Gastroesophageal sphincter (tissue), 4 donors: ENCODE results near the gene HIVEP3. TPM values are rescaled to one million over a fixed set of nuclear protein-coding genes. Genes with fewer than 3 reads are reported as not detected.

ENCODE experiments used
- ATAC-seq: fragments of 150-250 bp; one replicate; pipeline ENCODE4 v1.9.1; 2016; ENCODE audit warnings: mild to moderate bottlenecking, moderate library complexity
- H3K27ac ChIP-seq, 4 donors: fragments of 200-600 bp; sonication (generic) in 3 of 4; 1 replicate in 3 of 4; 2 replicates in 1 of 4; pipeline ENCODE4 v1.5.1; 2016 to 2019
- H3K27me3 ChIP-seq: fragments of 200-600 bp; sonication (generic); one replicate; pipeline ENCODE4 v1.5.1; 2019
- H3K36me3 ChIP-seq, 2 donors: fragments of 200-600 bp; sonication (generic); one replicate each; pipeline ENCODE4 v1.5.1; 2019; ENCODE audit warnings: control low read depth in 1 of 2
- H3K4me1 ChIP-seq, 3 donors: fragments of 200-600 bp; sonication (generic); 1 replicate in 2 of 3; 2 replicates in 1 of 3; pipeline ENCODE4 v1.5.1; 2016 to 2019; ENCODE audit warnings: control low read depth in 2 of 3
- H3K4me3 ChIP-seq, 2 donors: fragments of 200-600 bp; sonication (generic); one replicate each; pipeline ENCODE4 v1.5.1; 2019; ENCODE audit warnings: mild to moderate bottlenecking in 1 of 2, moderate library complexity in 1 of 2
- H3K9me3 ChIP-seq, 3 donors: fragments of 200-600 bp; sonication (generic); one replicate each; pipeline ENCODE4 v1.5.1; 2017 to 2019; ENCODE audit warnings: control low read depth in 2 of 3
- EP300 ChIP-seq: sonication (generic); formaldehyde crosslinking; IDR thresholded peaks from one replicate; pipeline ENCODE4 v1.6.1; 2017; ENCODE audit warnings: antibody characterized with exemption, mild to moderate bottlenecking
- POLR2A ChIP-seq, 2 donors: fragments of 450-650 bp; IDR thresholded peaks; one replicate each; pipeline ENCODE4 v1.6.1; 2017; ENCODE audit warnings: antibody characterized with exemption in 2 of 2, mild to moderate bottlenecking in 2 of 2, moderate library complexity in 1 of 2
- POLR2AphosphoS5 ChIP-seq: sonication (generic); formaldehyde crosslinking; IDR thresholded peaks from one replicate; pipeline ENCODE4 v1.6.1; 2017; ENCODE audit warnings: antibody characterized with exemption
- WGBS, 2 donors: methylation state at CpG; one replicate each; pipeline ENCODE4 v1.1.5; 2018; ENCODE audit warnings: low coverage in 1 of 2; 5-methylcytosine and 5-hydroxymethylcytosine counted together
- total RNA-seq, 4 donors: library from RNA; depleted of rRNA; stranded (reverse); fragments of >200 nt; gene quantifications; one replicate each; pipeline ENCODE4 v1.1.0, GENCODE V29; 2016
- TF ChIP-seq, protein P1 (sequence below), 4 experiments: fragments of 200-600 bp in 2 of 4; fragments of 450-650 bp in 2 of 4; sonication (generic) in 1 of 4; IDR thresholded peaks; one replicate each; pipeline ENCODE4 v1.5.1; 2017 to 2019; ENCODE audit warnings: antibody characterized with exemption in 4 of 4, mild to moderate bottlenecking in 2 of 4, moderate library complexity in 2 of 4

Gene HIVEP3
- total RNA-seq, 4 donors from 2014 or later: 1.9 to 3.8 (median 2.8) TPM

DNA sequence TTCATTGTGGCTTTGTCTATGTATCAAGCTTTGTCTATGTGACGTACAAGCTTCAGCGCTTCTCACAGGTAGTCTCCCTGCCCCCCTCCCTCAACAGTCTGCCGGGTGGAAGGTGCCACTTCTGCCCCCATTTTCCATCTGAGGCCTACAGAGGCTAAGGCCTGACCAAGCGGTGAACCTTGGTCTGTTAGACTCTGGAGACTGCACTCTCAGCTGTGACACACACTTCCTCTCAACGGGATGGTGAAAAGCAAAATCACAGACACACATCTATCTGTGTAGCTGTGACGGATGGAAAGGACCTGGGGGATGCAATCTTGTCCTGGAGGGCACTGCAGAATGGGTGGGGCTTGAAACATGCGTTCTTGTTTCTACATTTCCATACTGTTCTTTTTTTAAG, 281.4 kb downstream of the HIVEP3 start:
- no peaks in the 10 kb centered on the region for H3K36me3 ChIP-seq
- no peaks in the 10 kb centered on the region for H3K27me3 ChIP-seq
- ATAC-seq: no peak
- TF ChIP-seq POLR2AphosphoS5: no peak
- TF ChIP-seq, protein P1, sequence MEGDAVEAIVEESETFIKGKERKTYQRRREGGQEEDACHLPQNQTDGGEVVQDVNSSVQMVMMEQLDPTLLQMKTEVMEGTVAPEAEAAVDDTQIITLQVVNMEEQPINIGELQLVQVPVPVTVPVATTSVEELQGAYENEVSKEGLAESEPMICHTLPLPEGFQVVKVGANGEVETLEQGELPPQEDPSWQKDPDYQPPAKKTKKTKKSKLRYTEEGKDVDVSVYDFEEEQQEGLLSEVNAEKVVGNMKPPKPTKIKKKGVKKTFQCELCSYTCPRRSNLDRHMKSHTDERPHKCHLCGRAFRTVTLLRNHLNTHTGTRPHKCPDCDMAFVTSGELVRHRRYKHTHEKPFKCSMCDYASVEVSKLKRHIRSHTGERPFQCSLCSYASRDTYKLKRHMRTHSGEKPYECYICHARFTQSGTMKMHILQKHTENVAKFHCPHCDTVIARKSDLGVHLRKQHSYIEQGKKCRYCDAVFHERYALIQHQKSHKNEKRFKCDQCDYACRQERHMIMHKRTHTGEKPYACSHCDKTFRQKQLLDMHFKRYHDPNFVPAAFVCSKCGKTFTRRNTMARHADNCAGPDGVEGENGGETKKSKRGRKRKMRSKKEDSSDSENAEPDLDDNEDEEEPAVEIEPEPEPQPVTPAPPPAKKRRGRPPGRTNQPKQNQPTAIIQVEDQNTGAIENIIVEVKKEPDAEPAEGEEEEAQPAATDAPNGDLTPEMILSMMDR (IDR thresholded peaks at IDR 0.05): no peak
- TF ChIP-seq POLR2A (IDR thresholded peaks at IDR 0.05): no peak
- TF ChIP-seq EP300: no peak
- H3K9me3 ChIP-seq: no peaks in the 10 kb centered on the region
- no peaks in the 10 kb centered on the region for H3K4me1 ChIP-seq
- H3K4me3 ChIP-seq: no peak overlapping the region
- 75 to 83% methylated on average over 5 to 6 of the region's 7 CpGs for WGBS, 2 donors
- H3K27ac ChIP-seq: no peak overlapping the region

DNA sequence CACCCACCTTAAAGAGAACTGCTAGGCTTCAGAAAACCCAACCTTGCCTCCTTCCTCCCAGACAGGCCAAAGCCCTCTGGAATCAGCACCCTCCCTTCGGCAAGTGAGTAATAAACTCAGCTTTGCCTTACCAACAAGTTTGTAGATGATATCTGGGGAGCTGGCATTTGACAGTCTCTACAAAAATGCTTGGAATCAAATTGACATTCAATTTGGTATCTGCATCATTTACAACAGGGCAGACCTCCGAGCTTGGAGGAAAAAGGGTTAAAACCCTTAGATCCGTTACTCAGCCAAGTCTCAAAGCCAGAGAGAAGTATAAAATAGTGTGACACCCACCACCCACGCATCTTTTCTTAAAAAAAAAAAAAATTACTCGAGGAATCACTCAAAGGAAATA, 285.0 kb downstream of the HIVEP3 start:
- whole genome bisulfite sequencing, 2 donors: 24% methylated on average over 4 of the region's 5 CpGs; no CpG with 5 or more reads in 1 of the 2 donors
- TF ChIP-seq POLR2AphosphoS5 (no peak), EP300 (no peak)
- TF ChIP-seq, protein P1 (IDR thresholded peaks at IDR 0.05): no peak

DNA sequence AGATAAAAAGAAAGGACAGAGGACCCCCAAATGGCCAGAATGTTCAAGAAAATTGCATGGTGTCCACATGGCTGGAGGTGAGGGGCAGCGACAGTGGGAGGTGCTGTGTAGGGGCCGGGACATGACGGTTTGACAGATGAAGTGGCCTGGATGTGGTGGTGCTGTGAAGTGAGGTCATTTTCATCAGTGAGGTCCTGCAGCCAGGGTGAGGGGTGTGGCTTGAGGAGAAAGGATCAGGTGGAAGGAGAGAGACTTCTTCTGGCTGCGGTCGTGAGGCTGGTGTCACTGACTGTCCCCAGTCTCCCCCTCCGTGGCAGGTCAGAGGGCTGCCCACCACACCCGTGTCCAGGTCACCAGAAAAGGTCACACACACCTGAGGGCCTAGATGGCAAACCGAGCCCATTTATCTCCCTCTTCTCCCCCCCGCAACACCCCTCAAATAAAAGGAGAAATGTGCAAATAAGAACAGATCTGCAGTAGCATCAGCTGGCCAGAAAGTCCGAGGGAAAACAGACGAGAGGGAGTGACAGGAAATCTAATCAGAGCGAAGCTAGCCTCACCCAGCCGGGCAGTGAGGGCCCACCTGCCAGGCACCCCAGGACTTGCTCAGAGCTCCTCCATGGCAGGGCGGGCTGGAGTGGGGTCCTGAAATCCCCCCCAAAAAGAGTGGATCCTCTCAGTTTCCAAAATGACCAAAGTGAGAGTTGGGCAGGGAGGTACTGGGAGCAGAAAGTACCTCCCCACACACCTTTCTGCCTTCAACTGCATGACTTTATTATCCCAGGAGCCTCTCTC, 285.7 kb downstream of the HIVEP3 start:
- TF ChIP-seq POLR2A (IDR thresholded peaks at IDR 0.05) (no peak), POLR2AphosphoS5 (no peak), EP300 (no peak)
- TF ChIP-seq, protein P1 (IDR thresholded peaks at IDR 0.05): no peak
- H3K36me3 ChIP-seq: no peaks in the 10 kb centered on the region
- no peaks in the 10 kb centered on the region for H3K27me3 ChIP-seq
- ATAC-seq: no peak
- H3K9me3 ChIP-seq: no peaks in the 10 kb centered on the region
- no peaks in the 10 kb centered on the region for H3K4me1 ChIP-seq
- WGBS, 2 donors: 90 to 96% methylated on average over 4 to 6 of the region's 14 CpGs
- H3K27ac ChIP-seq: no peak overlapping the region
- H3K4me3 ChIP-seq: no peak overlapping the region

More for the DNA sequence above, 285.0 kb downstream of the HIVEP3 start:
- ATAC-seq: no peak
- Histone ChIP-seq H3K27ac (no peak overlapping the region), H3K9me3 (no peaks in the 10 kb centered on the region), H3K36me3 (no peaks in the 10 kb centered on the region), H3K4me1 (no peaks in the 10 kb centered on the region), H3K4me3 (no peak overlapping the region), H3K27me3 (no peaks in the 10 kb centered on the region)

DNA sequence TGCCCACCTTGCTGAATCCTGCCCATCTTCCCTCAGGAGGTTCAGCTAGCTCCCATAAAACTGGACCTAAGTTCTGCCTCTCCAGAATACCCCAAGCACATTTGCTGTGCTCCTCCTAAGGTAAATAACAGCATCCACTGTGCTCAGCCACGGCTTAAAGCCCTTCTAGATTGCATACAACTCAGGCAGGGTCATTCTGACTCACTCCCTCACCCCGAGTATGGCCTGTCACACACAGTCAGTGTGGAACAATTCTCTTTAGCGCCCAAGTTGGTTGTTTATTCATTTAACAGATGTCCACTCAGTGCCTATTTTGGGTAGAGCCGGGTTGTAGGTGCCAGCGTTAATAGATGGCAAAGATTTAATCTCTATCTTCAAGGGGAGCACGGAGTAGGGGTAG, 286.8 kb downstream of the HIVEP3 start:
- no peak for ATAC-seq
- H3K9me3 ChIP-seq: no peaks in the 10 kb centered on the region

More for the DNA sequence above, 286.8 kb downstream of the HIVEP3 start:
- Histone ChIP-seq H3K4me3 (no peak overlapping the region), H3K36me3 (no peaks in the 10 kb centered on the region), H3K27me3 (no peaks in the 10 kb centered on the region), H3K27ac (no peak overlapping the region), H3K4me1 (peaks cover 0 to 1% (median 0%) of the 10 kb centered on the region in 3 donors)
- TF ChIP-seq POLR2AphosphoS5 (no peak), POLR2A (IDR thresholded peaks at IDR 0.05) (no peak), EP300 (no peak)
- TF ChIP-seq, protein P1 (IDR thresholded peaks at IDR 0.05): no peak
- WGBS, 2 donors: 69 to 83% methylated on average over 4 of the region's 6 CpGs
